Activated naive CD8-positive, alpha-beta T cell treated with anti-CD3 and anti-CD28 coated beads, Interleukin-2, amount 50 U/mL, for 24 hours (primary cell): Measurements from ENCODE around the gene SLIT3.

Source experiments
- ATAC-seq: fragments of 150-1000 bp; cut with Tn5 transposase; one replicate; pipeline ENCODE4 v1.10.0; 2021
- DNase-seq: peaks from one replicate; pipeline ENCODE4 v3.0.0; 2021
- H3K27ac Mint-ChIP-seq: one replicate; pipeline ENCODE4 v1.8.0; 2021; ENCODE audit warnings: mild to moderate bottlenecking, mixed read lengths
- H3K27me3 Mint-ChIP-seq: one replicate; pipeline ENCODE4 v1.8.0; 2021; ENCODE audit warnings: mixed read lengths
- H3K36me3 Mint-ChIP-seq: one replicate; pipeline ENCODE4 v1.8.0; 2021; ENCODE audit warnings: low read depth, mixed read lengths
- H3K4me1 Mint-ChIP-seq: one replicate; pipeline ENCODE4 v1.8.0; 2021; ENCODE audit warnings: mixed read lengths
- H3K4me3 Mint-ChIP-seq: one replicate; pipeline ENCODE4 v1.8.0; 2021; ENCODE audit warnings: mild to moderate bottlenecking, moderate library complexity, mixed read lengths
- H3K9me3 Mint-ChIP-seq: one replicate; pipeline ENCODE4 v1.8.0; 2021; ENCODE audit warnings: mixed read lengths

Gene SLIT3

GRCh38 chr5:169103586-169104181, 197.3 kb downstream of the SLIT3 start:
- no peak overlapping the region for H3K27ac Mint-ChIP-seq
- H3K27me3 Mint-ChIP-seq = peaks cover 2% of the 10 kb centered on the region
- no peak overlapping the region for H3K4me3 Mint-ChIP-seq
- peaks cover 4% of the 10 kb centered on the region for H3K9me3 Mint-ChIP-seq
- DNase-seq (no peak), ATAC-seq (no peak)
- H3K4me1 Mint-ChIP-seq = no peaks in the 10 kb centered on the region
- no peaks in the 10 kb centered on the region for H3K36me3 Mint-ChIP-seq

GRCh38 chr5:169101966-169102365, 199.0 kb downstream of the SLIT3 start:
- H3K27me3 Mint-ChIP-seq = peaks cover 2% of the 10 kb centered on the region
- no peak overlapping the region for H3K4me3 Mint-ChIP-seq
- no peak for DNase-seq
- no peaks in the 10 kb centered on the region for H3K4me1 Mint-ChIP-seq
- no peak overlapping the region for H3K27ac Mint-ChIP-seq
- H3K36me3 Mint-ChIP-seq = no peaks in the 10 kb centered on the region
- ATAC-seq = no peak
- peaks cover 4% of the 10 kb centered on the region for H3K9me3 Mint-ChIP-seq

GRCh38 chr5:169100735-169101075, 200.2 kb downstream of the SLIT3 start:
- H3K27ac Mint-ChIP-seq = no peak overlapping the region
- no peak for DNase-seq
- peaks cover 4% of the 10 kb centered on the region for H3K9me3 Mint-ChIP-seq
- no peak for ATAC-seq
- no peaks in the 10 kb centered on the region for H3K36me3 Mint-ChIP-seq
- no peaks in the 10 kb centered on the region for H3K4me1 Mint-ChIP-seq
- peaks cover 2% of the 10 kb centered on the region for H3K27me3 Mint-ChIP-seq
- no peak overlapping the region for H3K4me3 Mint-ChIP-seq

GRCh38 chr5:169099801-169100734, 200.9 kb downstream of the SLIT3 start:
- H3K27me3 Mint-ChIP-seq = peaks cover 1% of the 10 kb centered on the region
- DNase-seq = no peak
- ATAC-seq = no peak
- no peaks in the 10 kb centered on the region for H3K4me1 Mint-ChIP-seq
- H3K9me3 Mint-ChIP-seq = peaks cover 2% of the 10 kb centered on the region
- no peaks in the 10 kb centered on the region for H3K36me3 Mint-ChIP-seq
- no peak overlapping the region for H3K4me3 Mint-ChIP-seq
- H3K27ac Mint-ChIP-seq = no peak overlapping the region

GRCh38 chr5:169098331-169099121, 202.4 kb downstream of the SLIT3 start:
- Mint-ChIP-seq H3K4me3 (no peak overlapping the region), H3K9me3 (no peaks in the 10 kb centered on the region), H3K27ac (no peak overlapping the region), H3K27me3 (no peaks in the 10 kb centered on the region), H3K4me1 (no peaks in the 10 kb centered on the region), H3K36me3 (no peaks in the 10 kb centered on the region)
- DNase-seq (no peak), ATAC-seq (no peak)

- ATAC-seq (no peak), DNase-seq (no peak)
- Mint-ChIP-seq H3K9me3 (no peaks in the 10 kb centered on the region), H3K36me3 (no peaks in the 10 kb centered on the region), H3K27ac (no peak overlapping the region), H3K4me1 (no peaks in the 10 kb centered on the region), H3K27me3 (no peaks in the 10 kb centered on the region), H3K4me3 (no peak overlapping the region)
Observed at GRCh38 chr5:169097374-169098326, 203.3 kb downstream of the SLIT3 start.

- Mint-ChIP-seq H3K4me1 (no peaks in the 10 kb centered on the region), H3K27ac (no peak overlapping the region), H3K4me3 (no peak overlapping the region), H3K9me3 (no peaks in the 10 kb centered on the region), H3K36me3 (no peaks in the 10 kb centered on the region), H3K27me3 (no peaks in the 10 kb centered on the region)
- ATAC-seq = no peak
- no peak for DNase-seq
Observed at GRCh38 chr5:169095976-169096375, 205.0 kb downstream of the SLIT3 start.

GRCh38 chr5:169095410-169095960, 205.5 kb downstream of the SLIT3 start:
- ATAC-seq (no peak), DNase-seq (no peak)
- no peak overlapping the region for H3K4me3 Mint-ChIP-seq
- H3K27me3 Mint-ChIP-seq = no peaks in the 10 kb centered on the region
- H3K36me3 Mint-ChIP-seq = no peaks in the 10 kb centered on the region
- H3K4me1 Mint-ChIP-seq = no peaks in the 10 kb centered on the region
- H3K27ac Mint-ChIP-seq = no peak overlapping the region
- no peaks in the 10 kb centered on the region for H3K9me3 Mint-ChIP-seq

GRCh38 chr5:169094586-169095409, 206.1 kb downstream of the SLIT3 start:
- no peak overlapping the region for H3K4me3 Mint-ChIP-seq
- H3K27me3 Mint-ChIP-seq = no peaks in the 10 kb centered on the region
- no peak overlapping the region for H3K27ac Mint-ChIP-seq
- DNase-seq = no peak
- no peaks in the 10 kb centered on the region for H3K4me1 Mint-ChIP-seq
- ATAC-seq = no peak
- H3K36me3 Mint-ChIP-seq = no peaks in the 10 kb centered on the region
- no peaks in the 10 kb centered on the region for H3K9me3 Mint-ChIP-seq

GRCh38 chr5:169091396-169091980, 209.5 kb downstream of the SLIT3 start:
- Mint-ChIP-seq H3K9me3 (no peaks in the 10 kb centered on the region), H3K27me3 (no peaks in the 10 kb centered on the region), H3K4me1 (no peaks in the 10 kb centered on the region), H3K36me3 (no peaks in the 10 kb centered on the region), H3K27ac (no peak overlapping the region), H3K4me3 (no peak overlapping the region)
- ATAC-seq = no peak
- DNase-seq = no peak

- DNase-seq = no peak
- no peaks in the 10 kb centered on the region for H3K27me3 Mint-ChIP-seq
- H3K4me3 Mint-ChIP-seq = no peak overlapping the region
- H3K27ac Mint-ChIP-seq = no peak overlapping the region
- H3K4me1 Mint-ChIP-seq = no peaks in the 10 kb centered on the region
- ATAC-seq = no peak
- no peaks in the 10 kb centered on the region for H3K36me3 Mint-ChIP-seq
- H3K9me3 Mint-ChIP-seq = no peaks in the 10 kb centered on the region
Observed at GRCh38 chr5:169089343-169089742, 211.6 kb downstream of the SLIT3 start.

GRCh38 chr5:169088028-169088725, 212.8 kb downstream of the SLIT3 start:
- no peaks in the 10 kb centered on the region for H3K4me1 Mint-ChIP-seq
- H3K4me3 Mint-ChIP-seq = no peak overlapping the region
- no peaks in the 10 kb centered on the region for H3K36me3 Mint-ChIP-seq
- H3K9me3 Mint-ChIP-seq = no peaks in the 10 kb centered on the region
- DNase-seq (no peak), ATAC-seq (no peak)
- H3K27ac Mint-ChIP-seq = no peak overlapping the region
- no peaks in the 10 kb centered on the region for H3K27me3 Mint-ChIP-seq
